GM12878 (cell line): ENCODE data around the gene TMEM88. TPM values are rescaled to one million over a fixed set of nuclear protein-coding genes. Genes with fewer than 3 reads are reported as not detected.

Experiments
- BHLHE40 ChIP-seq, 2 experiments: fragments of 450-650 bp in 1 of 2; IDR thresholded peaks; 2 replicates each; pipeline ENCODE4 v1.6.1; 2011 to 2017; ENCODE audit warnings: low read depth in 2 of 2, borderline replicate concordance in 1 of 2, improper control_type of control experiment in 1 of 2, low read length in 1 of 2, mild to moderate bottlenecking in 1 of 2
- E4F1 ChIP-seq: fragments of 450-650 bp; IDR thresholded peaks from 2 replicates; pipeline ENCODE4 v1.6.1; 2018; ENCODE audit warnings: borderline replicate concordance, mild to moderate bottlenecking; ENCODE audit not compliant: partially characterized antibody
- ETV6 ChIP-seq, 2 experiments: fragments of 450-650 bp in 1 of 2; IDR thresholded peaks in 1 of 2; conservative IDR thresholded peaks in 1 of 2; 2 replicates each; pipeline ENCODE4 v1.6.1; 2014; ENCODE audit warnings: antibody characterized with exemption in 1 of 2, borderline replicate concordance in 1 of 2, low read depth in 1 of 2, mild to moderate bottlenecking in 1 of 2, moderate library complexity in 1 of 2
- GATAD2B ChIP-seq: fragments of 450-650 bp; conservative IDR thresholded peaks from 2 replicates; pipeline ENCODE4 v1.6.1; 2017; ENCODE audit warnings: low read depth, mild to moderate bottlenecking, moderate library complexity
- IKZF1 ChIP-seq: fragments of 450-650 bp; conservative IDR thresholded peaks from 2 replicates; pipeline ENCODE4 v1.6.1; 2017; ENCODE audit warnings: antibody characterized with exemption, mild to moderate bottlenecking
- IKZF2 ChIP-seq, 2 experiments: fragments of 450-650 bp; IDR thresholded peaks; 2 replicates each; pipeline ENCODE4 v1.6.1; 2017; ENCODE audit warnings: mild to moderate bottlenecking in 2 of 2, moderate library complexity in 2 of 2
- MTA2 ChIP-seq: fragments of 450-650 bp; IDR thresholded peaks from 2 replicates; pipeline ENCODE4 v1.6.1; 2016; ENCODE audit warnings: low read depth, mild to moderate bottlenecking, moderate library complexity
- RAD21 ChIP-seq: IDR thresholded peaks from 2 replicates; pipeline ENCODE4 v1.6.1; 2011; ENCODE audit warnings: mild to moderate bottlenecking, low read depth, low read length, moderate library complexity; ENCODE audit not compliant: insufficient read depth
- SIN3A ChIP-seq: IDR thresholded peaks from 2 replicates; pipeline ENCODE4 v1.6.1; 2012; ENCODE audit warnings: low read depth, low read length, improper control_type of control experiment
- SMAD5 ChIP-seq: IDR thresholded peaks from 2 replicates; pipeline ENCODE4 v1.6.1; 2016; ENCODE audit warnings: antibody characterized with exemption, low read depth
- SP1 ChIP-seq: IDR thresholded peaks from one replicate; pipeline ENCODE4 v1.6.1; 2011; ENCODE audit warnings: low read depth, low read length
- TCF3 ChIP-seq: IDR thresholded peaks from 2 replicates; pipeline ENCODE4 v1.6.1; 2012; ENCODE audit warnings: low read depth, mild to moderate bottlenecking, low read length, borderline replicate concordance; ENCODE audit not compliant: insufficient read depth
- YBX1 ChIP-seq: fragments of 450-650 bp; IDR thresholded peaks from 2 replicates; pipeline ENCODE4 v1.6.1; 2016; ENCODE audit warnings: antibody characterized with exemption
- ZBTB40 ChIP-seq: fragments of 450-650 bp; IDR thresholded peaks from 2 replicates; pipeline ENCODE4 v1.6.1; 2016; ENCODE audit warnings: mild to moderate bottlenecking, moderate library complexity, borderline replicate concordance
- ZNF384 ChIP-seq: IDR thresholded peaks from 2 replicates; pipeline ENCODE4 v1.6.1; 2012; ENCODE audit warnings: low read depth, mild to moderate bottlenecking, low read length, improper control_type of control experiment, borderline replicate concordance
- ZNF592 ChIP-seq: fragments of 450-650 bp; IDR thresholded peaks from 2 replicates; pipeline ENCODE4 v1.6.1; 2017; ENCODE audit warnings: mild to moderate bottlenecking, moderate library complexity
- polyA plus RNA-seq, 11 experiments: library from polyadenylated mRNA; depleted of rRNA in 4 of 11; unstranded in 6 of 11; stranded (reverse) in 5 of 11; fragments of >200 nt; fragmentation: Nextera tagmentation in 4 of 11; fragmentation: Illumina TruSeq in 1 of 11; extraction: Ambion mirVana in 4 of 11; extraction: Trizol in 1 of 11; gene quantifications; 1 replicate in 1 of 11; 2 replicates in 10 of 11; pipeline versions ENCODE4 v1.2.1 to v1.2.3, GENCODE V29; 2011 to 2016; ENCODE audit warnings: inconsistent platforms in 2 of 11, missing spikeins in 2 of 11, low read depth in 1 of 11
- total RNA-seq, 4 experiments: library from RNA; depleted of rRNA in 3 of 4; stranded (reverse); fragments of >200 nt in 3 of 4; fragmentation: Illumina TruSeq in 1 of 4; extraction: Trizol in 1 of 4; gene quantifications; 2 replicates each; pipeline versions ENCODE4 v1.2.1 to v1.2.3, GENCODE V29; 2013 to 2021

TMEM88 gene
- total and polyA plus RNA-seq, 10 of the 15 experiments (the other 5 are each of a cell fraction or from before 2014, with no cell fraction given), result 0.21 to 2.2 (median 0.62) TPM; not detected in 5

GRCh38 chr17:7885367-7886226 is 30.7 kb downstream of the TMEM88 start (continued):
- TF ChIP-seq BHLHE40 (IDR thresholded peaks at IDR 0.05; ENCODE audit: borderline replicate concordance in 1 of 2, low read depth in 2 of 2, low read length in 1 of 2) (peak; percentile 87 to 95), ZNF384 (peak; percentile 71), SIN3A (0 out of 2 replicates have a peak, but pooled peaks have one; percentile 15), IKZF1 (peak; percentile 49), SMAD5 (no peak), ETV6 (conservative IDR thresholded peaks at IDR 0.05 in 1 of 2, IDR thresholded peaks at IDR 0.05 in 1 of 2; ENCODE audit: borderline replicate concordance in 1 of 2, low read depth in 1 of 2) (no peak), MTA2 (peak; percentile 33; the same call in 1 of the 2 replicates), ZNF592 (no peak), ZBTB40 (no peak; the same call in 1 of the 2 replicates), SP1 (peak; percentile 11), GATAD2B (peak; percentile 83), E4F1 (no peak), YBX1 (no peak), RAD21 (no peak), IKZF2 (IDR thresholded peaks at IDR 0.05) (0 out of 4 replicates have a peak, but pooled peaks of 1 of the 2 experiments have one; percentile 13), TCF3 (0 out of 2 replicates have a peak, but pooled peaks have one; percentile 34)
